Upper lobe of left lung (tissue), 4 donors: ENCODE measurements around the gene PFN4.

Experiments used
- POLR2AphosphoS5 ChIP-seq, 2 donors: sonication (generic); formaldehyde crosslinking; IDR thresholded peaks; one replicate each; pipeline ENCODE4 v1.5.1; 2017; ENCODE audit warnings: antibody characterized with exemption in 2 of 2
- TF ChIP-seq, protein P1 (sequence below), 6 experiments: fragments of 450-650 bp in 4 of 6; fragments of 200-600 bp in 2 of 6; sonication (generic) in 2 of 6; IDR thresholded peaks; one replicate each; pipeline ENCODE4 v1.5.1; 2016 to 2019; ENCODE audit warnings: antibody characterized with exemption in 6 of 6

DNA sequence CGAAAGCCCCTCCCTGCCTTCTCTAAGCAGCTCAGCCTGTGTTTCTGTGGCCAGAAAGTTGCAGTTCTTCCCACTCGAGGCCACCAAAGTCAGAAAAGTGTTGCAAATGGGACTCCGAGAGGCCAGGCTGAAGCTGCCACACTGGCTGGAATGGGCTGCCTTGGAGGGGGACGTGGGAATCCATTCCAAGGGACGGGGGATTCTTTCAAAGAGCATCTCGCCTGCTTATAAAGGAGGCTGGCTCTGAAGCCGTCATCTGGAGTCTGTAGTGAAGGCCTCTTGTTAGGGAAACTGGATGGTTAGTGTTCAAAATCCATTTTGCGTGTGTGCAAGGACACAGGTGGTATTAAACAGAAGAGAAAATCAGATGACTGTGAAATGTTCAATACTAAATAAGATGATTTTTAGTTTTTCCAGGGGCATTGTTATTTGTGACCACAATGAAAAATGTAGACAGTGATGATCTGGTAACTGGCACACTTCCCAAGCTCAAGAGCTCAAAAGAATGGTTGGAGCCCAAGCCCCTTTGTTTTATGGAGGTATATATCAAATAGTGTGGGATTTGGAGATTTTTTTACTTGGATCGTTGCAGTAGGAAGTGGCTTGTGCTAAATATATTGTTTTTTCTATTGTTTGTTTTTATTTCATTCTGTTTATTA is 917 bp upstream of the PFN4 start:
- TF ChIP-seq POLR2AphosphoS5 (IDR thresholded peaks at IDR 0.05), result no peak
- TF ChIP-seq, protein P1, sequence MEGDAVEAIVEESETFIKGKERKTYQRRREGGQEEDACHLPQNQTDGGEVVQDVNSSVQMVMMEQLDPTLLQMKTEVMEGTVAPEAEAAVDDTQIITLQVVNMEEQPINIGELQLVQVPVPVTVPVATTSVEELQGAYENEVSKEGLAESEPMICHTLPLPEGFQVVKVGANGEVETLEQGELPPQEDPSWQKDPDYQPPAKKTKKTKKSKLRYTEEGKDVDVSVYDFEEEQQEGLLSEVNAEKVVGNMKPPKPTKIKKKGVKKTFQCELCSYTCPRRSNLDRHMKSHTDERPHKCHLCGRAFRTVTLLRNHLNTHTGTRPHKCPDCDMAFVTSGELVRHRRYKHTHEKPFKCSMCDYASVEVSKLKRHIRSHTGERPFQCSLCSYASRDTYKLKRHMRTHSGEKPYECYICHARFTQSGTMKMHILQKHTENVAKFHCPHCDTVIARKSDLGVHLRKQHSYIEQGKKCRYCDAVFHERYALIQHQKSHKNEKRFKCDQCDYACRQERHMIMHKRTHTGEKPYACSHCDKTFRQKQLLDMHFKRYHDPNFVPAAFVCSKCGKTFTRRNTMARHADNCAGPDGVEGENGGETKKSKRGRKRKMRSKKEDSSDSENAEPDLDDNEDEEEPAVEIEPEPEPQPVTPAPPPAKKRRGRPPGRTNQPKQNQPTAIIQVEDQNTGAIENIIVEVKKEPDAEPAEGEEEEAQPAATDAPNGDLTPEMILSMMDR (IDR thresholded peaks at IDR 0.05), result no peak
